Panc1 (cell line): ENCODE data around the gene EPHA10. TPM values are rescaled to one million over a fixed set of nuclear protein-coding genes. Genes with fewer than 3 reads are reported as not detected.

Experiments
- ATAC-seq: fragments of 200-7000 bp; cut with Tn5 transposase; 2 replicates; pipeline ENCODE4 v1.9.1; 2020; ENCODE audit warnings: mild to moderate bottlenecking, moderate library complexity
- BruUV-seq: library from RNA; stranded (reverse); fragments of 400-500 nt; replicated peaks from 2 replicates; lab custom pipeline; 2021; lab: Mats Ljungman, UMichigan
- CTCF ChIA-PET: fragments of 300-600 bp; sonication (Branson Sonifier 250); formaldehyde crosslinking; loops from one replicate; lab custom pipeline; 2022; ENCODE audit warnings: antibody characterized with exemption; lab: Charles Lee
- POLR2A ChIA-PET: fragments of 300-600 bp; sonication (Branson Sonifier 250); formaldehyde crosslinking; loops from one replicate; lab custom pipeline; 2022; ENCODE audit warnings: antibody characterized with exemption; lab: Charles Lee
- DNase-seq: peaks from one replicate; pipeline ENCODE4 v3.0.0-alpha.2; 2010; ENCODE audit warnings: low read depth, low spot score
- H3K27ac ChIP-seq: 2 replicates; pipeline ENCODE4 v1.5.1; 2011; ENCODE audit warnings: mild to moderate bottlenecking, low read length, inconsistent platforms
- H3K27me3 ChIP-seq: fragments of 200-500 bp; sonication (Bioruptor generic); 2 replicates; pipeline ENCODE4 v1.6.0; 2014; ENCODE audit warnings: low read length, inconsistent platforms; ENCODE audit not compliant: control insufficient read depth, insufficient read depth
- H3K36me3 ChIP-seq: fragments of 200-500 bp; sonication (Bioruptor generic); 2 replicates; pipeline ENCODE4 v1.5.1; 2014; ENCODE audit warnings: inconsistent platforms, mild to moderate bottlenecking, low read length, moderate library complexity; ENCODE audit not compliant: control insufficient read depth, insufficient read depth
- H3K4me1 ChIP-seq: 2 replicates; pipeline ENCODE4 v1.5.1; 2011; ENCODE audit warnings: inconsistent platforms, mild to moderate bottlenecking, low read length, moderate library complexity; ENCODE audit not compliant: control insufficient read depth, insufficient read depth
- H3K4me3 ChIP-seq, 2 experiments: 2 replicates each; pipeline ENCODE4 v1.5.1; 2011 to 2012; ENCODE audit warnings: low read depth in 2 of 2, low read length in 2 of 2, mild to moderate bottlenecking in 2 of 2, inconsistent platforms in 1 of 2, moderate library complexity in 1 of 2
- H3K9me3 ChIP-seq: fragments of 200-500 bp; sonication (Bioruptor generic); 2 replicates; pipeline ENCODE4 v1.5.1; 2014; ENCODE audit warnings: low read depth, mild to moderate bottlenecking, inconsistent platforms, low read length, moderate library complexity; ENCODE audit not compliant: control insufficient read depth, insufficient read depth
- POLR2AphosphoS5 ChIP-seq: IDR thresholded peaks from 2 replicates; pipeline ENCODE4 v1.6.1; 2012; ENCODE audit warnings: mild to moderate bottlenecking, low read depth, low read length, moderate library complexity
- SIN3A ChIP-seq: IDR thresholded peaks from 2 replicates; pipeline ENCODE4 v1.6.1; 2012; ENCODE audit warnings: low read depth, mild to moderate bottlenecking, low read length, moderate library complexity, borderline replicate concordance; ENCODE audit not compliant: insufficient read depth
- TCF7L2 ChIP-seq: IDR thresholded peaks from 2 replicates; pipeline ENCODE4 v1.6.1; 2011; ENCODE audit warnings: mild to moderate bottlenecking, low read depth, low read length, inconsistent platforms
- in situ Hi-C: cut with HindIII; loops from 2 replicates; pipeline ENCODE4 v1.10.0; 2016; ENCODE audit warnings: low sequenced_read_pairs, low pct_unique_long_range_greater_than_20kb
- intact Hi-C: fragments of 100-400 bp; cut with micrococcal nuclease; formaldehyde crosslinking; loops from one replicate; pipeline ENCODE4 v1.10.0; 2022; ENCODE audit not compliant: unreplicated experiment
- total RNA-seq: library from RNA; stranded (reverse); gene quantifications from one replicate; pipeline ENCODE4 v1.2.1, GENCODE V29; 2021; ENCODE audit not compliant: unreplicated experiment
- TF ChIP-seq, protein P1 (sequence below): fragments of 450-650 bp; IDR thresholded peaks from 2 replicates; pipeline ENCODE4 v1.5.1; 2017; ENCODE audit warnings: mild to moderate bottlenecking
- TF ChIP-seq, protein P2 (sequence below), 2 experiments: IDR thresholded peaks; 2 replicates each; pipeline ENCODE4 v1.6.1; 2011 to 2012; ENCODE audit warnings: low read depth in 2 of 2, control low read depth in 1 of 2, low read length in 1 of 2, mild to moderate bottlenecking in 1 of 2, moderate library complexity in 1 of 2; ENCODE audit not compliant: insufficient read depth in 1 of 2

EPHA10 gene
- total RNA-seq, 1 experiment from 2014 or later = 2.8 TPM

DNA sequence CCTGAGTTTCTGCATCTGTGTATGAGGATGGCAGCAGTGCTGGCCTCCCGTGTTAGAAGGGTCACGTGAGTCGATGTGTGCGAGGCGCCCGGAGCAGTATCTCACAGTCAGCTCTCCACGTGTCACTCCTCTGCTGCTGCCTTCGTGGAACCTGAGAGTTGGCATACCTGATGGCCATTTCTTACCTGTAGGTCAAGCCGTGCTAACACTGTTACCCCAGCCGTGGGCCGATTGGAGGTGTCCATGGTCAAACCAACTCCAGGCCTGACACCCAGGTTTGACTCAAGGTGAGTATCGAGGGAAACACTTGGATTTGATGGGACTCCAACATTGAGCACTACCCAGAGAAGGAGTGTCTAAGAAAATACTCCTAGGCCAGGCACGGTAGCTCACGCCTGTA lies 61.9 kb downstream of the EPHA10 start:
- Histone ChIP-seq H3K9me3 (no peaks in the 10 kb centered on the region), H3K36me3 (peaks cover 50% of the 10 kb centered on the region), H3K27ac (no peak overlapping the region), H3K4me3 (no peak overlapping the region), H3K27me3 (no peaks in the 10 kb centered on the region), H3K4me1 (no peaks in the 10 kb centered on the region)
- no TSS peak for BruUV-seq
- CTCF ChIA-PET = no interaction called here
- TF ChIP-seq TCF7L2 (no peak), POLR2AphosphoS5 (no peak), SIN3A (no peak)
- TF ChIP-seq, protein P1, sequence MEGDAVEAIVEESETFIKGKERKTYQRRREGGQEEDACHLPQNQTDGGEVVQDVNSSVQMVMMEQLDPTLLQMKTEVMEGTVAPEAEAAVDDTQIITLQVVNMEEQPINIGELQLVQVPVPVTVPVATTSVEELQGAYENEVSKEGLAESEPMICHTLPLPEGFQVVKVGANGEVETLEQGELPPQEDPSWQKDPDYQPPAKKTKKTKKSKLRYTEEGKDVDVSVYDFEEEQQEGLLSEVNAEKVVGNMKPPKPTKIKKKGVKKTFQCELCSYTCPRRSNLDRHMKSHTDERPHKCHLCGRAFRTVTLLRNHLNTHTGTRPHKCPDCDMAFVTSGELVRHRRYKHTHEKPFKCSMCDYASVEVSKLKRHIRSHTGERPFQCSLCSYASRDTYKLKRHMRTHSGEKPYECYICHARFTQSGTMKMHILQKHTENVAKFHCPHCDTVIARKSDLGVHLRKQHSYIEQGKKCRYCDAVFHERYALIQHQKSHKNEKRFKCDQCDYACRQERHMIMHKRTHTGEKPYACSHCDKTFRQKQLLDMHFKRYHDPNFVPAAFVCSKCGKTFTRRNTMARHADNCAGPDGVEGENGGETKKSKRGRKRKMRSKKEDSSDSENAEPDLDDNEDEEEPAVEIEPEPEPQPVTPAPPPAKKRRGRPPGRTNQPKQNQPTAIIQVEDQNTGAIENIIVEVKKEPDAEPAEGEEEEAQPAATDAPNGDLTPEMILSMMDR = no peak
- TF ChIP-seq, protein P2, sequence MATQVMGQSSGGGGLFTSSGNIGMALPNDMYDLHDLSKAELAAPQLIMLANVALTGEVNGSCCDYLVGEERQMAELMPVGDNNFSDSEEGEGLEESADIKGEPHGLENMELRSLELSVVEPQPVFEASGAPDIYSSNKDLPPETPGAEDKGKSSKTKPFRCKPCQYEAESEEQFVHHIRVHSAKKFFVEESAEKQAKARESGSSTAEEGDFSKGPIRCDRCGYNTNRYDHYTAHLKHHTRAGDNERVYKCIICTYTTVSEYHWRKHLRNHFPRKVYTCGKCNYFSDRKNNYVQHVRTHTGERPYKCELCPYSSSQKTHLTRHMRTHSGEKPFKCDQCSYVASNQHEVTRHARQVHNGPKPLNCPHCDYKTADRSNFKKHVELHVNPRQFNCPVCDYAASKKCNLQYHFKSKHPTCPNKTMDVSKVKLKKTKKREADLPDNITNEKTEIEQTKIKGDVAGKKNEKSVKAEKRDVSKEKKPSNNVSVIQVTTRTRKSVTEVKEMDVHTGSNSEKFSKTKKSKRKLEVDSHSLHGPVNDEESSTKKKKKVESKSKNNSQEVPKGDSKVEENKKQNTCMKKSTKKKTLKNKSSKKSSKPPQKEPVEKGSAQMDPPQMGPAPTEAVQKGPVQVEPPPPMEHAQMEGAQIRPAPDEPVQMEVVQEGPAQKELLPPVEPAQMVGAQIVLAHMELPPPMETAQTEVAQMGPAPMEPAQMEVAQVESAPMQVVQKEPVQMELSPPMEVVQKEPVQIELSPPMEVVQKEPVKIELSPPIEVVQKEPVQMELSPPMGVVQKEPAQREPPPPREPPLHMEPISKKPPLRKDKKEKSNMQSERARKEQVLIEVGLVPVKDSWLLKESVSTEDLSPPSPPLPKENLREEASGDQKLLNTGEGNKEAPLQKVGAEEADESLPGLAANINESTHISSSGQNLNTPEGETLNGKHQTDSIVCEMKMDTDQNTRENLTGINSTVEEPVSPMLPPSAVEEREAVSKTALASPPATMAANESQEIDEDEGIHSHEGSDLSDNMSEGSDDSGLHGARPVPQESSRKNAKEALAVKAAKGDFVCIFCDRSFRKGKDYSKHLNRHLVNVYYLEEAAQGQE (IDR thresholded peaks at IDR 0.05; ENCODE audit: insufficient read depth in 1 of 2, low read depth in 2 of 2, low read length in 1 of 2) = no peak
- DNase-seq (no peak), ATAC-seq (no peak)
- intact Hi-C loops (no loop called here), in situ Hi-C loops (no loop called here)
- POLR2A ChIA-PET = no interaction called here

DNA sequence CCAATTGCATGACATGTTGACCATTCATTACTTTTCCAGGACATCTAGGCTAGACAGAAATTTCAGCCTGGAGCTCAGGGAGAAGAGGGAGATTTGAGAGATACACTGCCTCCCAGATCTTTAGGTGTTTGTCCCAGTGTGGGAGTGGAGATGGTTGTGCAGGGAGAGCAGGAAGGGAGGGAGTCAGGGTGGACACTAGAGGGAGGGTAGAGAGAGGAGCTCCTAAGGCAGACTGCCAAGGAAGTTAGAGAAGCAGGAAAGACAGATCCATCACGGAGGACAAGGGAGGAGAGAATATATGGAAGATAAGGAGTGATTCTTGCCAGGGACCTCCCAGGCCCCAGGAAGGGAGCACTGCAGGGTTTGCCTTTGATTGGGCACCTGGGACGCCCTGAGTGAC lies 63.9 kb downstream of the EPHA10 start:
- in situ Hi-C loops (no loop called here), intact Hi-C loops (no loop called here)
- BruUV-seq = no TSS peak
- Histone ChIP-seq H3K4me1 (no peaks in the 10 kb centered on the region), H3K27me3 (no peaks in the 10 kb centered on the region), H3K36me3 (peaks cover 59% of the 10 kb centered on the region), H3K27ac (no peak overlapping the region), H3K9me3 (no peaks in the 10 kb centered on the region), H3K4me3 (no peak overlapping the region)
- POLR2A ChIA-PET = interaction anchor here (0.6 kb wide), 1 partner anchor 7 kb away, joined by 5 read pairs; no protein-coding TSS in a partner anchor
- CTCF ChIA-PET = interaction anchor here (0.5 kb wide), 1 partner anchor 20 kb away, joined by 6 read pairs; no protein-coding TSS in a partner anchor
- no peak for TF ChIP-seq TCF7L2
- TF ChIP-seq, protein P2 (IDR thresholded peaks at IDR 0.05; ENCODE audit: insufficient read depth in 1 of 2, low read depth in 2 of 2, low read length in 1 of 2) = no peak
- TF ChIP-seq SIN3A = no peak
- TF ChIP-seq, protein P1 = no peak
- TF ChIP-seq POLR2AphosphoS5 = no peak
- ATAC-seq = peak; percentile 50; the same call in 1 of the 2 replicates
- no peak for DNase-seq
